ENCODE results near the gene LRP1. TPM values are rescaled to one million over a fixed set of nuclear protein-coding genes. Genes with fewer than 3 reads are reported as not detected.

LRP1 gene
- total and polyA plus RNA-seq, 2 of the 13 experiments (the other 11 are each of a cell fraction or from before 2014, with no cell fraction given) = 14.7 to 30.8 TPM

- TF ChIP-seq, protein P1, sequence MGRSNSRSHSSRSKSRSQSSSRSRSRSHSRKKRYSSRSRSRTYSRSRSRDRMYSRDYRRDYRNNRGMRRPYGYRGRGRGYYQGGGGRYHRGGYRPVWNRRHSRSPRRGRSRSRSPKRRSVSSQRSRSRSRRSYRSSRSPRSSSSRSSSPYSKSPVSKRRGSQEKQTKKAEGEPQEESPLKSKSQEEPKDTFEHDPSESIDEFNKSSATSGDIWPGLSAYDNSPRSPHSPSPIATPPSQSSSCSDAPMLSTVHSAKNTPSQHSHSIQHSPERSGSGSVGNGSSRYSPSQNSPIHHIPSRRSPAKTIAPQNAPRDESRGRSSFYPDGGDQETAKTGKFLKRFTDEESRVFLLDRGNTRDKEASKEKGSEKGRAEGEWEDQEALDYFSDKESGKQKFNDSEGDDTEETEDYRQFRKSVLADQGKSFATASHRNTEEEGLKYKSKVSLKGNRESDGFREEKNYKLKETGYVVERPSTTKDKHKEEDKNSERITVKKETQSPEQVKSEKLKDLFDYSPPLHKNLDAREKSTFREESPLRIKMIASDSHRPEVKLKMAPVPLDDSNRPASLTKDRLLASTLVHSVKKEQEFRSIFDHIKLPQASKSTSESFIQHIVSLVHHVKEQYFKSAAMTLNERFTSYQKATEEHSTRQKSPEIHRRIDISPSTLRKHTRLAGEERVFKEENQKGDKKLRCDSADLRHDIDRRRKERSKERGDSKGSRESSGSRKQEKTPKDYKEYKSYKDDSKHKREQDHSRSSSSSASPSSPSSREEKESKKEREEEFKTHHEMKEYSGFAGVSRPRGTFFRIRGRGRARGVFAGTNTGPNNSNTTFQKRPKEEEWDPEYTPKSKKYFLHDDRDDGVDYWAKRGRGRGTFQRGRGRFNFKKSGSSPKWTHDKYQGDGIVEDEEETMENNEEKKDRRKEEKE (IDR thresholded peaks at IDR 0.05) = no peak
- TF ChIP-seq MLLT10 (CRISPR knock-in tag; IDR thresholded peaks at IDR 0.05) = no peak
- TF ChIP-seq ARNT2 (CRISPR knock-in tag; IDR thresholded peaks at IDR 0.05; ENCODE audit: low read depth) = no peak
- TF ChIP-seq ZSCAN30 (CRISPR knock-in tag; IDR thresholded peaks at IDR 0.05) = no peak
- no peak for TF ChIP-seq ZBTB8A (CRISPR knock-in tag; IDR thresholded peaks at IDR 0.05; ENCODE audit: borderline replicate concordance, low read depth)
- TF ChIP-seq ZNF615 (CRISPR knock-in tag; IDR thresholded peaks at IDR 0.05; ENCODE audit: borderline replicate concordance) = no peak
- TF ChIP-seq MTERF4 (CRISPR knock-in tag; IDR thresholded peaks at IDR 0.05) = no peak
- no peak for TF ChIP-seq NONO (IDR thresholded peaks at IDR 0.05)
- no peak for TF ChIP-seq NONO (CRISPR knock-in tag; conservative IDR thresholded peaks at IDR 0.05)
- no peak for TF ChIP-seq ZFP41 (CRISPR knock-in tag; IDR thresholded peaks at IDR 0.05; ENCODE audit: borderline replicate concordance)
- no peak for TF ChIP-seq ZNF142 (CRISPR knock-in tag; IDR thresholded peaks at IDR 0.05)
- TF ChIP-seq HOMEZ (CRISPR knock-in tag; IDR thresholded peaks at IDR 0.05; ENCODE audit: low read depth) = no peak
- no peak for TF ChIP-seq ZNF619 (CRISPR knock-in tag; IDR thresholded peaks at IDR 0.05)
- no peak for TF ChIP-seq ZNF703 (CRISPR knock-in tag; IDR thresholded peaks at IDR 0.05; ENCODE audit: borderline replicate concordance)
- no peak for TF ChIP-seq ZNF207 (IDR thresholded peaks at IDR 0.05; ENCODE audit: borderline replicate concordance)
- TF ChIP-seq ZNF180 (CRISPR knock-in tag; IDR thresholded peaks at IDR 0.05; ENCODE audit: borderline replicate concordance, low read depth) = no peak
- peak; percentile 72 for TF ChIP-seq CREM (IDR thresholded peaks at IDR 0.05)
- no peak for TF ChIP-seq CREM (CRISPR knock-in tag; IDR thresholded peaks at IDR 0.05)
- no peak for TF ChIP-seq KMT2B (CRISPR knock-in tag; IDR thresholded peaks at IDR 0.05)
Observed at GRCh38 chr12:57148469-57149244, 20.4 kb downstream of the LRP1 start (continued).

Data from HepG2 (cell line).